ENCODE measurements around the gene TMEFF2. TPM values are rescaled to one million over a fixed set of nuclear protein-coding genes. Genes with fewer than 3 reads are reported as not detected.

TMEFF2 gene
- total and polyA plus RNA-seq, 2 donors (not counting 1 experiment from before 2014, with no cell fraction given) = not detected

- peaks cover 0 to 1% (median 0%) of the 10 kb centered on the region in 3 donors for H3K9me3 ChIP-seq (ENCODE audit: control extremely low read depth in 1 of 3, control insufficient read depth in 2 of 3, insufficient read depth in 1 of 3, low read length in 2 of 3)
- intact Hi-C loops (cut with micrococcal nuclease) = no loop called here
- no peaks in the 10 kb centered on the region for H3K79me2 ChIP-seq (ENCODE audit: control insufficient read depth, insufficient read depth, low read length)
- H3K4me3 Mint-ChIP-seq = no peak overlapping the region
- CTCF ChIA-PET = interaction anchor here (0.6 kb wide), 1 partner anchor 140 kb away, joined by 3 read pairs; no protein-coding TSS in a partner anchor
- H3K9ac ChIP-seq (ENCODE audit: low read length) = no peak overlapping the region
- no peaks in the 10 kb centered on the region for H3K36me3 ChIP-seq (replicated peaks in 1 of 2; ENCODE audit: control extremely low read depth in 1 of 2, control insufficient read depth in 1 of 2, extremely low read depth in 1 of 2, insufficient read depth in 2 of 2, low read length in 1 of 2)
- POLR2A ChIA-PET = no interaction called here
- no peaks in the 10 kb centered on the region for H4K20me1 ChIP-seq (ENCODE audit: control insufficient read depth, insufficient read depth, low read length, poor library complexity, severe bottlenecking)
- H3K4me1 ChIP-seq (ENCODE audit: control insufficient read depth in 2 of 2, insufficient read depth in 2 of 2, low read length in 2 of 2) = no peaks in the 10 kb centered on the region
- peaks cover 3% of the 10 kb centered on the region for H3K27me3 Mint-ChIP-seq
- TF ChIP-seq EZH2 (IDR thresholded peaks at IDR 0.05; ENCODE audit: borderline replicate concordance, insufficient read depth, low read depth, low read length, poor library complexity, severe bottlenecking) (no peak), CTCF (IDR thresholded peaks at IDR 0.05) (no peak)
- H3K4me3 ChIP-seq (ENCODE audit: control extremely low read depth in 1 of 5, extremely low read depth in 1 of 5, insufficient read depth in 1 of 5, low read depth in 2 of 5, low read length in 4 of 5) = no peak overlapping the region
- no peak overlapping the region for H3K4me2 ChIP-seq (replicated peaks; ENCODE audit: low read depth, low read length, poor library complexity, severe bottlenecking)
- peaks cover 0 to 3% (median 0%) of the 10 kb centered on the region in 4 experiments for H3K27me3 ChIP-seq (replicated peaks in 1 of 4; ENCODE audit: control extremely low read depth in 1 of 4, control insufficient read depth in 3 of 4, insufficient read depth in 4 of 4, low read length in 3 of 4)
- H3K27ac ChIP-seq (ENCODE audit: low read length in 2 of 2) = no peak overlapping the region
- no peak overlapping the region for H2AFZ ChIP-seq (ENCODE audit: insufficient read depth, low read depth, low read length, poor library complexity, severe bottlenecking)
- no peak overlapping the region for H3K27ac Mint-ChIP-seq
- H3K4me1 Mint-ChIP-seq = no peaks in the 10 kb centered on the region
- H3K9me3 Mint-ChIP-seq (ENCODE audit: insufficient read depth) = no peaks in the 10 kb centered on the region
- ATAC-seq (ENCODE audit: low read depth) = no peak
- DNase-seq = no peak
Measured at GRCh38 chr2:191907091-191907490, 287.6 kb downstream of the TMEFF2 start.

- Histone ChIP-seq H2AFZ (ENCODE audit: insufficient read depth, low read depth, low read length, poor library complexity, severe bottlenecking) (no peak overlapping the region), H3K9me3 (ENCODE audit: control extremely low read depth in 1 of 3, control insufficient read depth in 2 of 3, insufficient read depth in 1 of 3, low read length in 2 of 3) (peaks cover 0 to 8% (median 1%) of the 10 kb centered on the region in 3 donors), H3K79me2 (ENCODE audit: control insufficient read depth, insufficient read depth, low read length) (no peaks in the 10 kb centered on the region), H3K36me3 (replicated peaks in 1 of 2; ENCODE audit: control extremely low read depth in 1 of 2, control insufficient read depth in 1 of 2, extremely low read depth in 1 of 2, insufficient read depth in 2 of 2, low read length in 1 of 2) (no peaks in the 10 kb centered on the region), H3K4me3 (ENCODE audit: control extremely low read depth in 1 of 5, extremely low read depth in 1 of 5, insufficient read depth in 1 of 5, low read depth in 2 of 5, low read length in 4 of 5) (no peak overlapping the region), H3K4me1 (ENCODE audit: control insufficient read depth in 2 of 2, insufficient read depth in 2 of 2, low read length in 2 of 2) (no peaks in the 10 kb centered on the region), H3K27ac (ENCODE audit: low read length in 2 of 2) (no peak overlapping the region), H3K27me3 (replicated peaks in 1 of 4; ENCODE audit: control extremely low read depth in 1 of 4, control insufficient read depth in 3 of 4, insufficient read depth in 4 of 4, low read length in 3 of 4) (peaks cover 0 to 3% (median 0%) of the 10 kb centered on the region in 4 experiments), H4K20me1 (ENCODE audit: control insufficient read depth, insufficient read depth, low read length, poor library complexity, severe bottlenecking) (no peaks in the 10 kb centered on the region), H3K4me2 (replicated peaks; ENCODE audit: low read depth, low read length, poor library complexity, severe bottlenecking) (no peak overlapping the region), H3K9ac (ENCODE audit: low read length) (no peak overlapping the region)
- TF ChIP-seq CTCF (IDR thresholded peaks at IDR 0.05) = no peak
- no peak for TF ChIP-seq EZH2 (IDR thresholded peaks at IDR 0.05; ENCODE audit: borderline replicate concordance, insufficient read depth, low read depth, low read length, poor library complexity, severe bottlenecking)
- Mint-ChIP-seq H3K27ac (no peak overlapping the region), H3K4me1 (no peaks in the 10 kb centered on the region), H3K27me3 (no peaks in the 10 kb centered on the region), H3K4me3 (no peak overlapping the region), H3K9me3 (ENCODE audit: insufficient read depth) (no peaks in the 10 kb centered on the region)
- ChIA-PET CTCF (no interaction called here), POLR2A (no interaction called here)
- WGBS (ENCODE audit: insufficient coverage) = 79% methylated on average over 2 of the region's 4 CpGs
- no peak for ATAC-seq (ENCODE audit: low read depth)
- no peak for DNase-seq
- intact Hi-C loops (cut with micrococcal nuclease) = no loop called here
Measured at GRCh38 chr2:191905336-191905735, 289.4 kb downstream of the TMEFF2 start.

Measured in B cell (primary cell).